ENCODE results near the gene TOMM70. TPM values are rescaled to one million over a fixed set of nuclear protein-coding genes. Genes with fewer than 3 reads are reported as not detected.
A peak's percentile ranks its signal among the peaks of the same experiment; 100 is the strongest.

TOMM70 gene
- total RNA-seq, 1 experiment from 2014 or later, result 65.4 TPM

- in situ Hi-C loops (cut with HindIII; ENCODE audit: low sequenced_read_pairs), result no loop called here
- no peak for DNase-seq (ENCODE audit: low spot score)
These were observed 12.7 kb upstream of the TOMM70 start for GRCh38 chr3:100413613-100414012.

GRCh38 chr3:100412912-100413590, 12.2 kb upstream of the TOMM70 start:
- in situ Hi-C loops (cut with HindIII; ENCODE audit: low sequenced_read_pairs), result no loop called here
- DNase-seq (ENCODE audit: low spot score), result no peak

- no peak for DNase-seq (ENCODE audit: low spot score)
These were observed 10.4 kb upstream of the TOMM70 start for GRCh38 chr3:100411091-100411982.

GRCh38 chr3:100407977-100408532, 7.2 kb upstream of the TOMM70 start:
- DNase-seq (ENCODE audit: low spot score), result no peak
- in situ Hi-C loops (cut with HindIII; ENCODE audit: low sequenced_read_pairs), result no loop called here

More at GRCh38 chr3:100411091-100411982, 10.4 kb upstream of the TOMM70 start:
- in situ Hi-C loops (cut with HindIII; ENCODE audit: low sequenced_read_pairs), result no loop called here

- in situ Hi-C loops (cut with HindIII; ENCODE audit: low sequenced_read_pairs), result no loop called here
- DNase-seq (ENCODE audit: low spot score), result no peak
These were observed 6.3 kb upstream of the TOMM70 start for GRCh38 chr3:100407164-100407563.

- in situ Hi-C loops (cut with HindIII; ENCODE audit: low sequenced_read_pairs), result no loop called here
- DNase-seq (ENCODE audit: low spot score), result no peak
These were observed 3.3 kb upstream of the TOMM70 start for GRCh38 chr3:100404250-100404548.

GRCh38 chr3:100403362-100404249, 2.7 kb upstream of the TOMM70 start:
- DNase-seq (ENCODE audit: low spot score), result peak; percentile 18
- in situ Hi-C loops (cut with HindIII; ENCODE audit: low sequenced_read_pairs), result no loop called here

- in situ Hi-C loops (cut with HindIII; ENCODE audit: low sequenced_read_pairs), result no loop called here
These were observed 2.0 kb upstream of the TOMM70 start for GRCh38 chr3:100402891-100403290.

GRCh38 chr3:100402256-100402655, 1.4 kb upstream of the TOMM70 start:
- in situ Hi-C loops (cut with HindIII; ENCODE audit: low sequenced_read_pairs), result no loop called here
- peak; percentile 53 for DNase-seq (ENCODE audit: low spot score)

More at GRCh38 chr3:100402891-100403290, 2.0 kb upstream of the TOMM70 start:
- DNase-seq (ENCODE audit: low spot score), result peak; percentile 18

- peak; percentile 65 for DNase-seq (ENCODE audit: low spot score)
- in situ Hi-C loops (cut with HindIII; ENCODE audit: low sequenced_read_pairs), result no loop called here
These were observed 769 bp upstream of the TOMM70 start for GRCh38 chr3:100401674-100402041.

GRCh38 chr3:100400419-100400779, 490 bp downstream of the TOMM70 start:
- DNase-seq (ENCODE audit: low spot score), result peak; percentile 14
- in situ Hi-C loops (cut with HindIII; ENCODE audit: low sequenced_read_pairs), result no loop called here

- in situ Hi-C loops (cut with HindIII; ENCODE audit: low sequenced_read_pairs), result no loop called here
- DNase-seq (ENCODE audit: low spot score), result no peak
These were observed 1.4 kb downstream of the TOMM70 start for GRCh38 chr3:100399341-100400071.

- no peak for DNase-seq (ENCODE audit: low spot score)
- in situ Hi-C loops (cut with HindIII; ENCODE audit: low sequenced_read_pairs), result no loop called here
These were observed 3.9 kb downstream of the TOMM70 start for GRCh38 chr3:100396967-100397366.

- in situ Hi-C loops (cut with HindIII; ENCODE audit: low sequenced_read_pairs), result no loop called here
- DNase-seq (ENCODE audit: low spot score), result no peak
These were observed 5.0 kb downstream of the TOMM70 start for GRCh38 chr3:100395679-100396431.

- DNase-seq (ENCODE audit: low spot score), result no peak
- in situ Hi-C loops (cut with HindIII; ENCODE audit: low sequenced_read_pairs), result no loop called here
These were observed 11.9 kb downstream of the TOMM70 start for GRCh38 chr3:100389025-100389424.

- in situ Hi-C loops (cut with HindIII; ENCODE audit: low sequenced_read_pairs), result no loop called here
- DNase-seq (ENCODE audit: low spot score), result no peak
These were observed 14.3 kb downstream of the TOMM70 start for GRCh38 chr3:100386437-100387074.

GRCh38 chr3:100384733-100385525, 16.0 kb downstream of the TOMM70 start:
- in situ Hi-C loops (cut with HindIII; ENCODE audit: low sequenced_read_pairs), result no loop called here
- no peak for DNase-seq (ENCODE audit: low spot score)

All from G401 (cell line).